K562 (cell line): ENCODE measurements around the gene EPHX1. TPM values are rescaled to one million over a fixed set of nuclear protein-coding genes. Genes with fewer than 3 reads are reported as not detected.

Experiments used
- ATAC-seq: fragments of 200-7000 bp; cut with Tn5 transposase; 3 replicates; pipeline ENCODE4 v1.9.1; 2020; ENCODE audit warnings: moderate library complexity
- BruUV-seq: library from RNA; stranded (reverse); fragments of 400-500 nt; replicated peaks from 2 replicates; lab custom pipeline; 2021; lab: Mats Ljungman, UMichigan
- CTCF ChIA-PET: fragments of 300-600 bp; formaldehyde crosslinking; extraction: SDS; loops from one replicate; lab custom pipeline; 2021; ENCODE audit warnings: low intra/inter-chr PET ratio; lab: Yijun Ruan, JAX
- POLR2A ChIA-PET: fragments of 300-600, 350-650 bp; sonication (Branson Sonifier 250); formaldehyde crosslinking; extraction: SDS; loops from one replicate; lab custom pipeline; 2021; ENCODE audit warnings: antibody characterized with exemption, inconsistent platforms; lab: Yijun Ruan, JAX
- DNase-seq, 4 experiments: peaks; one replicate each; pipeline versions ENCODE4 v3.0.0 to v3.0.0-alpha.2; 2011 to 2018; ENCODE audit warnings: low spot score in 3 of 4, mixed read lengths in 3 of 4; ENCODE audit errors: extremely low read depth in 1 of 4
- FAIRE-seq: peaks from 2 replicates; lab custom pipeline; 2011; peaks lifted over from hg19 to GRCh38; lab: Jason Lieb, UNC
- H2AFZ ChIP-seq: 2 replicates; pipeline ENCODE4 v1.6.0; 2011; ENCODE audit warnings: low read depth, low read length, control low read depth, inconsistent platforms
- H3K27ac ChIP-seq: fragments of 200-600 bp; 3 replicates; pipeline ENCODE4 v1.8.0; 2011; ENCODE audit warnings: low read depth, mild to moderate bottlenecking, control low read depth, inconsistent platforms, low read length, moderate library complexity, mixed read lengths; ENCODE audit errors: extremely low read depth
- H3K27me3 ChIP-seq, 2 experiments: fragments of 300-600 bp in 1 of 2; 2 replicates in 1 of 2; 3 replicates in 1 of 2; pipeline versions ENCODE4 v1.6.0 to v1.8.0; 2011; ENCODE audit warnings: inconsistent platforms in 2 of 2, low read length in 2 of 2, mild to moderate bottlenecking in 1 of 2, mixed read lengths in 1 of 2, moderate library complexity in 1 of 2; ENCODE audit not compliant: control insufficient read depth in 2 of 2, insufficient read depth in 2 of 2
- H3K36me3 ChIP-seq: fragments of 300-600 bp; 3 replicates; pipeline ENCODE4 v1.8.0; 2011; ENCODE audit warnings: mild to moderate bottlenecking, low read length, inconsistent platforms; ENCODE audit not compliant: control insufficient read depth, insufficient read depth
- H3K4me1 ChIP-seq, 2 experiments: fragments of 200-600 bp in 1 of 2; replicated peaks in 1 of 2; 2 replicates in 1 of 2; 3 replicates in 1 of 2; pipeline versions ENCODE4 v1.5.1 to v1.8.0; 2011; ENCODE audit warnings: inconsistent platforms in 2 of 2, low read length in 2 of 2, mild to moderate bottlenecking in 1 of 2, mixed read lengths in 1 of 2, moderate library complexity in 1 of 2; ENCODE audit not compliant: control insufficient read depth in 2 of 2, insufficient read depth in 2 of 2
- H3K4me2 ChIP-seq: 2 replicates; pipeline ENCODE4 v1.6.1; 2011; ENCODE audit warnings: low read length, control low read depth, inconsistent platforms, mixed read lengths; ENCODE audit not compliant: insufficient read depth
- H3K4me3 ChIP-seq: fragments of 200-600 bp; sonication (generic), shearing (Covaris generic); 2 replicates; pipeline ENCODE4 v1.5.1; 2016; ENCODE audit warnings: control low read depth, inconsistent platforms
- H3K79me2 ChIP-seq: fragments of 200-600 bp; 3 replicates; pipeline ENCODE4 v1.8.0; 2011; ENCODE audit warnings: low read length, inconsistent platforms; ENCODE audit not compliant: control insufficient read depth, insufficient read depth
- H3K9ac ChIP-seq, 2 experiments: 2 replicates each; pipeline versions ENCODE4 v1.6.0 to v1.6.1; 2011; ENCODE audit warnings: low read depth in 2 of 2, low read length in 2 of 2, control low read depth in 1 of 2, inconsistent platforms in 1 of 2, mild to moderate bottlenecking in 1 of 2, mixed read lengths in 1 of 2; ENCODE audit not compliant: insufficient read depth in 1 of 2
- H3K9me1 ChIP-seq: one replicate; pipeline ENCODE4 v1.6.0; 2011; ENCODE audit warnings: inconsistent platforms, mild to moderate bottlenecking, low read length, moderate library complexity; ENCODE audit not compliant: control insufficient read depth, insufficient read depth
- H3K9me3 ChIP-seq: replicated peaks from 2 replicates; pipeline ENCODE4 v1.5.1; 2011; ENCODE audit warnings: low read depth, low read length, inconsistent platforms; ENCODE audit not compliant: control insufficient read depth, insufficient read depth
- H4K20me1 ChIP-seq: replicated peaks from 2 replicates; pipeline ENCODE4 v1.6.1; 2011; ENCODE audit warnings: low read length, inconsistent platforms, mixed read lengths; ENCODE audit not compliant: control insufficient read depth, insufficient read depth
- AFF1 ChIP-seq, 2 experiments: fragments of 450-650 bp; IDR thresholded peaks; 2 replicates each; pipeline ENCODE4 v1.6.1; 2018; ENCODE audit warnings: mild to moderate bottlenecking in 2 of 2, low read depth in 1 of 2; ENCODE audit not compliant: partially characterized antibody in 2 of 2
- CREM ChIP-seq: IDR thresholded peaks from 2 replicates; pipeline ENCODE4 v1.6.1; 2014; ENCODE audit warnings: antibody characterized with exemption, low read depth
- DIDO1 ChIP-seq: fragments of 450-650 bp; IDR thresholded peaks from 2 replicates; pipeline ENCODE4 v1.6.1; 2016; ENCODE audit warnings: low read depth, missing biosample characterization, missing genetic modification characterization
- E2F3 ChIP-seq: fragments of 250-450 bp; sonication (Bioruptor Pico); IDR thresholded peaks from 2 replicates; pipeline ENCODE4 v1.4.0; 2020; ENCODE audit warnings: mild to moderate bottlenecking
- HEY1 ChIP-seq: fragments of 250-450 bp; sonication (Bioruptor Pico); IDR thresholded peaks from 2 replicates; pipeline ENCODE4 v1.5.0; 2020; ENCODE audit warnings: mild to moderate bottlenecking, moderate library complexity, borderline replicate concordance
- MGA ChIP-seq: fragments of 450-650 bp; IDR thresholded peaks from 2 replicates; pipeline ENCODE4 v1.6.1; 2016; ENCODE audit warnings: mild to moderate bottlenecking, moderate library complexity
- NFRKB ChIP-seq: fragments of 450-650 bp; IDR thresholded peaks from 2 replicates; pipeline ENCODE4 v1.6.1; 2016; ENCODE audit warnings: low read depth
- TBL1XR1 ChIP-seq, 2 experiments: IDR thresholded peaks; 2 replicates each; pipeline ENCODE4 v1.6.1; 2012; ENCODE audit warnings: improper control_type of control experiment in 2 of 2, low read length in 2 of 2, mild to moderate bottlenecking in 1 of 2
- WGBS: fragments of 100-300 bp; shearing (Covaris generic); methylation state at CpG from one replicate; pipeline ENCODE4 v1.1.6; 2016; ENCODE audit warnings: low coverage, mixed read lengths; ENCODE audit not compliant: insufficient coverage; ENCODE audit errors: missing lambda C conversion rate; 5-methylcytosine and 5-hydroxymethylcytosine counted together
- in situ Hi-C: fragments of 300-500 bp; cut with MboI; formaldehyde crosslinking; loops from 4 replicates; pipeline ENCODE4 v1.15.0; 2018; ENCODE audit warnings: inconsistent platforms, mixed read lengths
- intact Hi-C: fragments of 100-400 bp; cut with micrococcal nuclease; formaldehyde crosslinking; loops from 2 replicates; pipeline ENCODE4 v1.14.2; 2022
- polyA plus RNA-seq, 8 experiments: library from polyadenylated mRNA; depleted of rRNA in 4 of 8; stranded (reverse) in 5 of 8; unstranded in 3 of 8; fragments of >200 nt; fragmentation: Nextera tagmentation in 2 of 8; fragmentation: Illumina TruSeq in 1 of 8; extraction: Ambion mirVana in 2 of 8; extraction: Trizol in 1 of 8; gene quantifications; 2 replicates each; pipeline versions ENCODE4 v1.2.1 to v1.2.3, GENCODE V29; 2011 to 2014; ENCODE audit warnings: inconsistent platforms in 1 of 8, missing spikeins in 1 of 8
- total RNA-seq, 7 experiments: library from RNA; depleted of rRNA in 6 of 7; stranded (reverse); fragments of >200 nt in 6 of 7; fragmentation: Illumina TruSeq in 2 of 7; extraction: Trizol in 2 of 7; gene quantifications; 2 replicates each; pipeline versions ENCODE4 v1.2.1 to v1.2.3, GENCODE V29; 2011 to 2021; ENCODE audit warnings: low replicate concordance in 1 of 7

The EPHX1 gene
- total and polyA plus RNA-seq, 9 of the 15 experiments (the other 6 are each of a cell fraction or from before 2014, with no cell fraction given) = 0.21 to 27.0 (median 6.7) TPM

- no peak for ATAC-seq
- BruUV-seq = no TSS peak
- POLR2A ChIA-PET = interaction anchor here (0.7 kb wide), 1 partner anchor 260 kb away, joined by 3 read pairs; no protein-coding TSS in a partner anchor
- TF ChIP-seq DIDO1 (tag) (no peak), E2F3 (CRISPR knock-in tag) (no peak), AFF1 (IDR thresholded peaks at IDR 0.05; ENCODE audit: low read depth in 1 of 2, partially characterized antibody in 2 of 2) (no peak), CREM (no peak), HEY1 (CRISPR knock-in tag) (no peak), MGA (no peak), NFRKB (no peak), TBL1XR1 (IDR thresholded peaks at IDR 0.05; ENCODE audit: low read length in 2 of 2) (no peak)
These were observed 52.6 kb downstream of the EPHX1 start for GRCh38 chr1:225862581-225862950.

More at GRCh38 chr1:225862581-225862950, 52.6 kb downstream of the EPHX1 start:
- no peaks in the 10 kb centered on the region for H3K9me3 ChIP-seq
- no peak overlapping the region for H3K4me2 ChIP-seq
- in situ Hi-C loops (no loop called here), intact Hi-C loops (no loop called here)
- H2AFZ ChIP-seq = no peak overlapping the region
- 84% methylated on average over 9 of the region's 13 CpGs for WGBS
- DNase-seq = no peak
- peaks cover 90% of the 10 kb centered on the region for H3K36me3 ChIP-seq
- no peaks in the 10 kb centered on the region for H3K4me1 ChIP-seq
- FAIRE-seq = no peak
- no peaks in the 10 kb centered on the region for H4K20me1 ChIP-seq
- H3K27ac ChIP-seq = no peak overlapping the region
- H3K79me2 ChIP-seq = no peaks in the 10 kb centered on the region
- H3K9ac ChIP-seq = no peak overlapping the region
- H3K4me3 ChIP-seq = no peak overlapping the region
- no peaks in the 10 kb centered on the region for H3K27me3 ChIP-seq
- CTCF ChIA-PET = no interaction called here
- H3K9me1 ChIP-seq = no peaks in the 10 kb centered on the region
